ENCODE results near the gene VAPB. TPM values are rescaled to one million over a fixed set of nuclear protein-coding genes. Genes with fewer than 3 reads are reported as not detected.

VAPB gene
- total and polyA plus RNA-seq, 10 of the 15 experiments (the other 5 are each of a cell fraction or from before 2014, with no cell fraction given): 3.2 to 28.6 (median 20.5) TPM

DNA sequence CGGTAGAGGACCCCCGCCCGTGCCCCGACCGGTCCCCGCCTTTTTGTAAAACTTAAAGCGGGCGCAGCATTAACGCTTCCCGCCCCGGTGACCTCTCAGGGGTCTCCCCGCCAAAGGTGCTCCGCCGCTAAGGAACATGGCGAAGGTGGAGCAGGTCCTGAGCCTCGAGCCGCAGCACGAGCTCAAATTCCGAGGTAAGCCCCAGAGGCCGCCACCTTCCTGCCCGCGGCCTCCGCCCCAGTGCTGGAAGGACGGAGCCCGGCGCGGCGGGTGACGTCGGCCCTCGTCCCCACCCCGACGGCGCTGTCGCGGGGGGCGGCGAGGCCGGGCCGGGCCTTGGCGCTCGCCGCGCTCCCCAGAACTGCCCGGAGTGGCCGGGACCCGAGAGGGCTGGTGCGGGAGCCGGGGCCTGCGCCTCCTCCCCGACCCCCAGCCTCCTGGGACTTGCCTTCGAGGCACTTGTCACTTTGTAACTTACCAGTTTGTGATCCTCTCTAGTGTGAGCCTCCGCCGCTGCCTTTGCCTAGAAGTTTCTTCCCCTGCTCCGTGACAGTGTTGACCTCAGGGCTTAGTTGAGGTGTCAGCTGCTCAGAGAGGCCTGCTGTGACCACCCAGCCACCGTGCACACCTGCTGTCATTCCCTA is 417 bp downstream of the VAPB start (continued):
- TF ChIP-seq, protein P1, sequence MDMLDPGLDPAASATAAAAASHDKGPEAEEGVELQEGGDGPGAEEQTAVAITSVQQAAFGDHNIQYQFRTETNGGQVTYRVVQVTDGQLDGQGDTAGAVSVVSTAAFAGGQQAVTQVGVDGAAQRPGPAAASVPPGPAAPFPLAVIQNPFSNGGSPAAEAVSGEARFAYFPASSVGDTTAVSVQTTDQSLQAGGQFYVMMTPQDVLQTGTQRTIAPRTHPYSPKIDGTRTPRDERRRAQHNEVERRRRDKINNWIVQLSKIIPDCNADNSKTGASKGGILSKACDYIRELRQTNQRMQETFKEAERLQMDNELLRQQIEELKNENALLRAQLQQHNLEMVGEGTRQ (IDR thresholded peaks at IDR 0.05; ENCODE audit: borderline replicate concordance, low read depth, low read length): no peak
- TF ChIP-seq MTA2 (IDR thresholded peaks at IDR 0.05; ENCODE audit: low read depth): no peak
- TF ChIP-seq PAX8 (IDR thresholded peaks at IDR 0.05): no peak
- no peak for TF ChIP-seq MYB (IDR thresholded peaks at IDR 0.05; ENCODE audit: borderline replicate concordance, low read depth, low read length)
- 0 out of 2 replicates have a peak, but pooled peaks have one; percentile 10 for TF ChIP-seq ZNF24 (IDR thresholded peaks at IDR 0.05)
- TF ChIP-seq RFX5 (IDR thresholded peaks at IDR 0.05; ENCODE audit: low read depth, low read length): no peak
- TF ChIP-seq CBX5 (IDR thresholded peaks at IDR 0.05; ENCODE audit: low read depth): peak; percentile 13; the same call in 1 of the 2 replicates
- TF ChIP-seq, protein P2, sequence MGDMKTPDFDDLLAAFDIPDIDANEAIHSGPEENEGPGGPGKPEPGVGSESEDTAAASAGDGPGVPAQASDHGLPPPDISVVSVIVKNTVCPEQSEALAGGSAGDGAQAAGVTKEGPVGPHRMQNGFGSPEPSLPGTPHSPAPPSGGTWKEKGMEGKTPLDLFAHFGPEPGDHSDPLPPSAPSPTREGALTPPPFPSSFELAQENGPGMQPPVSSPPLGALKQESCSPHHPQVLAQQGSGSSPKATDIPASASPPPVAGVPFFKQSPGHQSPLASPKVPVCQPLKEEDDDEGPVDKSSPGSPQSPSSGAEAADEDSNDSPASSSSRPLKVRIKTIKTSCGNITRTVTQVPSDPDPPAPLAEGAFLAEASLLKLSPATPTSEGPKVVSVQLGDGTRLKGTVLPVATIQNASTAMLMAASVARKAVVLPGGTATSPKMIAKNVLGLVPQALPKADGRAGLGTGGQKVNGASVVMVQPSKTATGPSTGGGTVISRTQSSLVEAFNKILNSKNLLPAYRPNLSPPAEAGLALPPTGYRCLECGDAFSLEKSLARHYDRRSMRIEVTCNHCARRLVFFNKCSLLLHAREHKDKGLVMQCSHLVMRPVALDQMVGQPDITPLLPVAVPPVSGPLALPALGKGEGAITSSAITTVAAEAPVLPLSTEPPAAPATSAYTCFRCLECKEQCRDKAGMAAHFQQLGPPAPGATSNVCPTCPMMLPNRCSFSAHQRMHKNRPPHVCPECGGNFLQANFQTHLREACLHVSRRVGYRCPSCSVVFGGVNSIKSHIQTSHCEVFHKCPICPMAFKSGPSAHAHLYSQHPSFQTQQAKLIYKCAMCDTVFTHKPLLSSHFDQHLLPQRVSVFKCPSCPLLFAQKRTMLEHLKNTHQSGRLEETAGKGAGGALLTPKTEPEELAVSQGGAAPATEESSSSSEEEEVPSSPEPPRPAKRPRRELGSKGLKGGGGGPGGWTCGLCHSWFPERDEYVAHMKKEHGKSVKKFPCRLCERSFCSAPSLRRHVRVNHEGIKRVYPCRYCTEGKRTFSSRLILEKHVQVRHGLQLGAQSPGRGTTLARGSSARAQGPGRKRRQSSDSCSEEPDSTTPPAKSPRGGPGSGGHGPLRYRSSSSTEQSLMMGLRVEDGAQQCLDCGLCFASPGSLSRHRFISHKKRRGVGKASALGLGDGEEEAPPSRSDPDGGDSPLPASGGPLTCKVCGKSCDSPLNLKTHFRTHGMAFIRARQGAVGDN (IDR thresholded peaks at IDR 0.05): 0 out of 2 replicates have a peak, but pooled peaks have one; percentile 58
- no peak for TF ChIP-seq MTA3 (IDR thresholded peaks at IDR 0.05; ENCODE audit: borderline replicate concordance, low read length)
- no peak for TF ChIP-seq RBBP5 (conservative IDR thresholded peaks at IDR 0.05)
- no peak for TF ChIP-seq SP1 (IDR thresholded peaks at IDR 0.05; ENCODE audit: low read depth, low read length)
- no peak for TF ChIP-seq RELA (IDR thresholded peaks at IDR 0.05; ENCODE audit: borderline replicate concordance, partially characterized antibody)
- peak; percentile 49 for TF ChIP-seq POLR2AphosphoS5 (IDR thresholded peaks at IDR 0.05; ENCODE audit: low read length)
- TF ChIP-seq TAF1 (IDR thresholded peaks at IDR 0.05; ENCODE audit: borderline replicate concordance, low read depth, low read length): 0 out of 2 replicates have a peak, but pooled peaks have one; percentile 16
- TF ChIP-seq, protein P3, sequence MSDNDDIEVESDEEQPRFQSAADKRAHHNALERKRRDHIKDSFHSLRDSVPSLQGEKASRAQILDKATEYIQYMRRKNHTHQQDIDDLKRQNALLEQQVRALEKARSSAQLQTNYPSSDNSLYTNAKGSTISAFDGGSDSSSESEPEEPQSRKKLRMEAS (IDR thresholded peaks at IDR 0.05; ENCODE audit: low read depth, low read length): no peak
